Stimulated activated naive CD8-positive, alpha-beta T cell treated with anti-CD3 and anti-CD28 coated beads, Interleukin-15, Interleukin-2, amounts not matched to agents 100 U/mL and 50 U/mL, for 24 hours (primary cell): ENCODE data around the gene NOXO1.
A peak's percentile ranks its signal among the peaks of the same experiment; 100 is the strongest.
"Not testable (repeated sequence)": the region's sequence is repeated elsewhere in the genome, so short reads cannot be mapped to it uniquely, and the experiment has no call there.

Experiments
- ATAC-seq: fragments of 150-1000 bp; cut with Tn5 transposase; one replicate; pipeline ENCODE4 v1.10.0; 2021
- DNase-seq: peaks from one replicate; pipeline ENCODE4 v3.0.0; 2021

The NOXO1 gene

DNA sequence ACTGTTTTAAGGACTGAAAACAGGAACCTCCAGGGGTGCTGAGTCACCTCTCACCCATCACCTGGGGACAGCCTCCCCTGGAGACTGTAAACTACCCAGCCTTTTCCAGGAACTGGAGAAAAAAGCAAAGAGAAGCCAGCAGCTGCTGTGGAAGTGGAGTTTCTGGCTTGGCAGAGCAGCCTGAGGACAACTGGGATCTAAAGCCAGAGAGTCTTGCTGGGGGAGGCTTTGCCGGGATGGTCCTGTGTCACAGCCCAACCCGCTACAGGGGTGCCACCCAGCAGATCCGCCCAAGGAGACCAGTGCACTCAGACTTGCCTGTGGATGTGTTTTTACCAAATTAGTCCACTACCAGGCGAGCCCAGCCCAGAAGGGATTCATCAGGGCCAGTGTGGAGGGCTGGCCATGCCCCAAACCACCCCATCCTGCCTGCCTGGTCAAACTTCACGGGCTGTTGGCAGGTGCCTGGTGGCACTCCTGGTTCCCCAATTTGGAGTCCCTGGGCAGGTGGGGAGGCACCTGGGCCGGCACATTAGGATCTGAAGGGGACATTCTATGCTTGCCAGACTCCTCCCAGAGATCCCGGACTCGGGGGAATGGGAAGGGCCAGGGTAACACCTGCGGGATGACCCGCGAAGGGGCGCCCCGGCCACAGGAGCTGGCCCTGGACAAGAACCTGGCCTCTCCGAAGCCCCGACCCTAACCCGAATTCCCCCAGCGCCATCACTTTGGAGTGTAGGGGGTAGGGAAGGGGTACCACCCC lies 39.0 kb downstream of the NOXO1 start:
- no peak for ATAC-seq
- no peak for DNase-seq

DNA sequence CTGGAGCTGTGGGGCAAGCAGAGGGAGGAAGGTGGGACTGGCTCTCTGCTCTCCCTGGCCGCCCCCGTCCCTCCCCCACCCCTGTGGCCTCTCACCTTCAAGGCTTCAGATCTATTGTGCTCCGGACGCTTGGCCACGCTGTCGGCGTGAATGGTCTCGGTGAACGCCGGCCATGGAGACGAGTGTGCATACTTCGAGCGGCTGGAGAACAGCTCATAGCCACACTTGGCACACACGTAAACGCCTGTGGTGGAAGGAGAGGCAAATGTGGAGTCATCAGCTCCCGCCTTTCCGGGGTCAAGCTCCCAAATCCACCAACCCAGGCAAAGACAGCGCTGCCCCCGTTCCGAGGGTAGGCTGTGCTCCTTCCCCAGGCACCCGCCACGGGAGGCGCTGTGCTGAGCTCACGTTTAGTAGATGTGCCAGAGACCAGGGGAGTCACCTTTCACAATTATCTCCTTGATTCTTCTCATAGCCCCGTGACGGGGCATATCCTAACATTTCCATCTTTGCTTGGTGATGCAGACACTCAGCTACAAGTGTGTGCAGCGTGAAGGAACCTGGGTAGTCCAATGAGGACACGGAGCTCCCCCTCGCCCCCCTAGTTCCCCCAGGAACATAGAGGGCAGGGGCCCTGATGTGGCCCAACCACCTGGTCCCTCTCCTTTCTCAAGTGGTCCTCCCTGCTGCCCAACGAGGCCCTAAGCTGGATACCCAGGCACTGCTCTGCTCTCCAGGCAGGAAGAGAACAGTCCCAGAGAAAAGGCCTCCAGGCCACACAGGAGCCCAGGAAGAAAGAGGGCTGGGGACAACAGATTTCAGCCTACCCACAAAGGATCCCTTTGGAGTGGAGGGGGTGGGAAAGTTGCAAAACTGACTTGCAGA lies 39.9 kb downstream of the NOXO1 start:
- DNase-seq = no peak
- no peak for ATAC-seq

DNA sequence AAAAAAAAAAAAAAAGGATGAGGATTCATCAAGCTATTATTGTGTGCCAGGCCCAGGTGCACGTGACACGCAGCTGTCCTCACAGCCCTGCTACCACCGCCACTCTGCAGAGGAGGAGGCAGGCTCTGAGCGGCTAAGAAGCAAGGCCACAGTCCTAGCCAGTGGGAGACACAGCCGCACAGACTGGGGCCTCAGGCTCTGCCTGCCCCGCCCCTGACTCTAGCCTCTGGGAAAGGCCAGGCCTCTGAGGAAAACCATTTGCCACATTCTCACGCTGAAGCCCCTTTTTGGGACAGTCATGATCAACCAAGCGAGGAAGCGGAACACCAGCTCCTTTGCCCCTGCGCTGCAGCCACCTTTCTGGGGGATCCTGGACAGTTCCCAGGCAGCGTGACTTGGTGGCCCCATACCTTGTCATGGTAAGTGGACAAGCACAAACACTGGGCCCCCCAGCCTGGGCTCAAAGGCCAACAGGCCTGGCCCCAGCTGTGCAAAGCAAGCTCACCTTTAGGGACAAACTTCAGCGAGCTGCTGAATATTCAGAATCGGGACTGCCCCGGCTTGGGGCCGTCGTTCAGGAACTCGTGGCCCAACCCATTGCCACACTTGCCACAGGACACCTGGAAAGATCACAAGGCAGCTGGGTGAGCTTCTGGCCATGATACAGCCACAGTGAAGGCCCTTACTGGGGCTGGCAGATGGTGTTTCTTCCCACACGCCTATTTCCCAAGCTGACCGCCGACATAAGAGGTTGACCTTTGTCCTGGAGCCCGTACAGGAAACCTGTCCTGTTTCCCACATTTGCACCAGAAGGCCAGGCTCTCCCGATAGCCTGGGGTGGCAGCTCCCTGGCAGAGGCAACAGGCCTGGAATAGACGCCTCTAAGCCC lies 40.8 kb downstream of the NOXO1 start:
- ATAC-seq = no peak
- no peak for DNase-seq

DNA sequence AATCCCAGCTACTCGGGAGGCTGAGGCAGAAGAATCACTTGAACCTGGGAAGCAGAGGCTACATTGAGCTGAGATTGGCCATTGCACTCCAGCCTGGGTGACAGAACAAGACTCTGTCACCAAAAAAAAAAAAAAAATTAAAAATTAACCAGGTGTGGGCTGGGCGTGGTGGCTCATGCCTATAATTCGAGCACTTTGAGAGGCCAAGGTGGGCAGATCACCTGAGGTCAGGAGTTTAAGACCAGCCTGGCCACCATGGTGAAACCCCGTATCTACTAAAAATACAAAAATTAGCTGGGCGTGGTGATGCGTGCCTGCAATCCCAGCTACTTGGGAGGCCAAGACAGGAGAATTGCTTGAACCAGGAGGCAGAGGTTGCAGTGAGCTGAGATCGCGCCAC lies 41.4 kb downstream of the NOXO1 start:
- DNase-seq, ATAC-seq: not testable (repeated sequence)

DNA sequence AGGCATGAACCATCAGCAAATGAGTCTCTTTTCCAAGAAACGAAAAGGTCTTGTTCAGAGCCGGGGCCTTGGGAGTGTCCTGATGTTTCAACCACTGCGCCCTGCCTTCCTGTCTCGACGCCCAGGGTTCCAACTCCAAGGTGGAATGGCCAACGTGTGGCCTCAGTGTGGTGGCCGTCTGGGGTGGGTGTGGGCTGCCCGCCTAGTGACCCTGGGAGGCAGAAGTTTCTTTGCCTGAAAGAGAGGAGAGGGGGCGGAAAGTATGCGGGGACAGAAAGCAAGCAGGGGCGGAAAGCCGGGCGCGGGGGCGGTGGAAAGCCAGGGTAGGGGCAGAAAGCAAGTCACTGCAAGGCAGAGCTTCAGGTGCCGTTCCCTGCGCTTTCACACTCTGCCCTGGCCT lies 42.4 kb downstream of the NOXO1 start:
- DNase-seq (no peak), ATAC-seq (no peak)

DNA sequence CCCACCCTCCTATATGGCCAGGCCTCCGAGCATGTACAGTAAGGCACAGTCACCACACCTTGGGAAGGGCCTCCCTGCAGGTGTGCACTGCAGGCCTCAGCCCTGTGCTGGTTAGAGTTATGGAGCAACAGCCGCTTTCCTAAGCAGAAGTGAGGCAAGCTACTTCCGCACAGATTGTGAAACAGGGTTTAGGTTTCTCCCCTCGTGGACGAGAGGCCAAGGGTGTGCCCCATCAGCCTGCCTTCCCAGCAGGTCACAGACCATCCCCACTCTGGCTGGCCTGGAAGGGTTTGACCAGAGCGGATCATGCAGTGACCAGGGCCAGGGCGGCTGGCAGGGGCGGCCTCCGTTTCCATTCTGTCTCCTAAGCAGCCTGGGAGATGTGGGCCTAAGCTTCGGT lies 43.0 kb downstream of the NOXO1 start:
- DNase-seq (no peak), ATAC-seq (no peak)

DNA sequence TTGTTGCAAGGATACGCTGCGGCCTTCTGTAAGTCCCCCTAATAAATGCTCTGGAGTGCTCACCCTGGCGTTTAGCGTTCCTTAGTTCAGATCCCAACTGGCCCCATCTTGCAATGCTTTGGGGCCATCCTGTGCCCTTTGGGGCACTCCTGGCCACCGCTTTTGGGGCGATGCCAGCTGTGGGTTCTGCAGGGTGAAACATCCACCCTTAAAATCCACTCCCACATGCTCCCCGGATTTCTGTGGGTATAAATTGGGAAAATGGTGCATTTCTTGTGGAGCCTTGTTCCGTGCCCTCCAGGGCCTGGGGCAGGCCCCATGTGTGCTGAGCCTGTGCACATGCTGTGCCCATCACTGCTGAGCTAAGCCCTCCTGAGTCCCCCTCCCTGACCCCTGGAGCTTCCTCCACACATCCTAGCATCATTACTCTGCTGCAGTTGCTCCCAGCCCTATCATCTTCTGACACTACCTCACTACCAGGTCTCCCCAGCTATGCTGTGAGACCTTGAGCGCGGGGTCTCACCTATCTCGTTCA lies 44.3 kb downstream of the NOXO1 start:
- ATAC-seq (no peak), DNase-seq (no peak)

DNA sequence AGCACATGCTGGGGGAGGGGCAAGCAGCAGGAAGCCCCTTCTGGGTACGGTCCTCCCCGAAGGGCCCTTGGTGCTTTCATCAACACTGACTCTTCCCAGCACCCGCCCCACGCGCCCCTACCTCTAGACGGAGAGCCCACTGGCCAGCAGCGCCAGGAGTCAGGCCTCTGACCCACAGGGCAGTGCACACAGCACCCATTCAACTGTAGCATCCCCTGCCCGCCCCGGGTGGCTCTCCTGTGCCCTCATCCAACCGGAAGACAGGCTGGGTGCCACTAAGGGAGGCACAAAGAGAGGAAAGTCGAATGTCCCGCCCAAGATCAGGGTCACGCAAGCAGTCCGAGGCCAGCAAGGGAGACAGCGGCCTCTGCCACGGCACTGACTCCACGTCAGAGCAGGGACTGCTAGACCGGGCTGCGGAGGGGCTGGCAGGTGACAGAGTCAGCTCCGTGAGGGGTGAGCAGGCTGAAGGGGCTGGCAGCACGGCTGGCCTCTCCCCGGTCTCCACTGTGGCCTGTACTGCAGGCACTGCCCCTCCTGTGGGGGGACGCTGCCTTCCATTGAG lies 48.1 kb downstream of the NOXO1 start:
- no peak for DNase-seq
- ATAC-seq = no peak

DNA sequence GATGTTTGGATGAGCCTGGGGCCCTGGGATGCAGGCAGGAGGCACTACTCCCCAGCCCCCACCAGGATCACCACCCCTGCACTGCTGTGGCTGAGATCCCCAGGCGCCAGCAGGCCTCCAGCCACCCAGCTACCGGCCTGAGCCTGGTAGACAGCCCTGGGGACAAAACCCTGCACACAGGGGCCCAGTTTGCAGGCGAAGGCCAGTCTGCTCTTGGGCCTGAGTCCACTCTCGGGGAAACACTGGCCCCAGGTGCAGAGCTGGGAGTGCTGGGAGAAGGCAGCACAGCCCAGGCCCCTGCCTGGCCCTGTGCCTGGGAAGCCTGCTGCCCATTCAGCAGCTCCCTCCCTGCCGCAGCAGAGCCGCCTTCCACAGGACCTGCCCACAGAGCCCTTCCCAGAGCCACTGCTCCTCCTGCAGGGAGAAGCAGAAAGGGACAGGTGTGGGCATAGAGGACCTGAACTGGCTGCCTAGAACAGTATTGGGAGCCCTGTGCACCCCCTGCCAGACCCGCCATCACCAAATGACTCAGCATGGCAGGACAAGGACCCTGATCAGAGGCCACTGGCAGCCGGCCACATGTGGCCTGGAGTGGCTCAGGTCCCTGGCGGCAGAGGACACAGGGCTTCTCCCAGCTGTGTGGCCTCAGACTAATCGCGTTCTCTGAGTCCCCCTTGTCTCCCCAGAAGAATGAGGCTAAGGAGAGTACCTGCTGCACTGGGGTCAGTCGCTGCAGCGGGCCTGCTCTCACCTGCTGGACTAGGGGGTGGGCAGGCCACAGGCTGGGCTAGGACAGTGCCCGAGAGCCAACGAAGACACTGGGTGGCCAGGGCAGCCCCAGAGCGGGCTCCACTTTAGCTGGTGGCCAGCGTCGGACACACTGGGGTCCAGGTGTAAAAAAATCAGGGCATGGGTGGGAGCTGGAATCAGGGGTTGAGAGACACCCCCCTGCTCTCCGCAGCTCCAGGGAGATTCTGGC lies 48.9 kb downstream of the NOXO1 start:
- ATAC-seq (no peak), DNase-seq (no peak)

DNA sequence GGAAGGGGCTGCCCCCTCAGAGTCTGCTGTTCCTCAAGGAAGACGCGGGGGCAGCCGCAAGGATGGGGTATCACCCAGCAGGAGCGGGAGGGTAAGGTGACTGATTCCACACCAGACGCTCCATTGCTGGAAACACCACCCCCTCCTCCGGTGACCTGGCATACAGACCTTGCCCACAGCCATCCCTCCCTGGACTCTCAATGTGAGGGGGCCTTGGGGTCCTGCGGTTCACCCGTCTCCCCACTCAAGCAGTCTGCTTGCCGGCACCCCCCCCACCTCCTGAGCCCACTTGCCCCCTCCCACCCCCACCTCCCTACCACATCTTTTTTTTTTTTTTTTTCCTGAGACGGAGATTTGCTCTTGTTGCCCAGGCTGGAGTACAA lies 50.9 kb downstream of the NOXO1 start:
- ATAC-seq (no peak), DNase-seq (no peak)

DNA sequence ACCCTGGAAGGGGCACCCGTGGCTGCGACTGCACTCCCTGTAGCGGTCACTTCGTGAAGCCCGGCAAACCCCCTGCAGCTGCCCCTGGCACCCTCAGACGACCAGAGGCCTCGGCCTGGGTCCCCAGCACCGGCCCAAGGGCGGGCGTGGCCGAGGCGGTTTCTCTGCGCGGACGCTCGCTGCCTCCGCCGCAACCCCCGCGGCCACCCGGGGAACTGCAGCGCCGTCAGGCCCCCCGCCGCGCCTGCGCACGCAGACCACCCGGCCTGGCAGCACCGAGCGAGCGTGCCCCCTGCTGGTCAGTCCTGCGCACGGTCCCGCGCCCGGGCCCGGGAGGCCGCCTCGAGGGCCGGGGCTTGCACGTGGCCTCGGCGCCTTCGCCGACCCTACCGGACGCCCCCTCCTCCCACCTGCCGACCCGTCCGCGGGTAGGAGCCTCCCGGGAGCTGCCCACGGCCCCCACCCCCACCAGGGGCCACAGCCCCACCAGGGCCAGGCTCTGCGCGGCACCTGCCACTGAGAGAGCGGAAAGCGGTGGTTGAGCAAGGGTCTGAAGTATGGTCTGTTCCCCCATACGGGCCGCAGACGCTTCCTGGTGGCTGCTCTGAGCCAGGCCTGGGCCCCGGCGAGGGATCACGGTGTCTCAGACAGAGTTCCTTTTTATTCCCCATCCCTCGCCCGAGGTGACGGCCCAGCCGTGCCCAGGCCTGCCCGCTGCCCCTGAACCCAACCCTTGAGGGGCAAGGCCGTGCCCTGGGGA lies 51.5 kb downstream of the NOXO1 start:
- peak; percentile 94 for ATAC-seq
- peak; percentile 96 for DNase-seq

DNA sequence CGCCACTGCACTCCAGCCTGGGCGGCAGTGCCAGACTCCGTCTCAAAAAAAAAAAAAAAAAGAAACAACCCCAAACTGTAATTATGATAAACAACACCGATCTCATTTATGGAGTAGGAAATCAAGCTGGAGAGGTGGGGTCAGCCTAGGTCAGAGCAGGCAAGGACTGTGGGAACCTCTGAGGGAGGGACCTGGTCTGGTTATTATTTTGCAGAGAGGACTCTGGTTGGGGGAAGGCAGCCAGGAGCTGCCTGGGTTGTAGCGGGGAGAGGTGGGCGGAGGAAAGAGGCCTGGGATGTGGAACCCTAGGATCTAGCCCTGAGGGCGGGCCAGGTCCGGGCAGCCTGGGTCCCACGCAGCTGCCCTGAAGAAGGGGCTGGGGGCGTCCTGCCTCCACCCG lies 52.2 kb downstream of the NOXO1 start:
- DNase-seq (no peak), ATAC-seq (peak; percentile 10)
